Common myeloid progenitor, CD34-positive (primary cell): ENCODE results near the gene MAPK13.
"Not testable (repeated sequence)": the region's sequence is repeated elsewhere in the genome, so short reads cannot be mapped to it uniquely, and the experiment has no call there.

ENCODE experiments used
- CTCF ChIA-PET: fragments of 350-600 bp; sonication (Branson Sonifier 250); formaldehyde crosslinking; loops from one replicate; lab custom pipeline; 2021; ENCODE audit warnings: antibody characterized with exemption; lab: Charles Lee
- POLR2A ChIA-PET: fragments of 350-600 bp; sonication (Branson Sonifier 250); formaldehyde crosslinking; loops from one replicate; lab custom pipeline; 2021; ENCODE audit warnings: antibody characterized with exemption; lab: Charles Lee
- DNase-seq, 3 donors: peaks; one replicate each; pipeline versions ENCODE4 v3.0.0 to v3.0.0-alpha.2; 2013
- H3K27ac ChIP-seq, 2 experiments: 1 replicate in 1 of 2; 2 replicates in 1 of 2; pipeline ENCODE4 v1.7.0; 2013; ENCODE audit warnings: inconsistent platforms in 2 of 2, low read length in 2 of 2, mild to moderate bottlenecking in 2 of 2, low read depth in 1 of 2, moderate library complexity in 1 of 2; ENCODE audit not compliant: severe bottlenecking in 2 of 2, insufficient read depth in 1 of 2, poor library complexity in 1 of 2
- H3K27me3 ChIP-seq, 5 experiments: replicated peaks in 2 of 5; 1 replicate in 3 of 5; 2 replicates in 2 of 5; pipeline versions ENCODE4 v1.6.1 to v1.7.0; 2013; ENCODE audit warnings: low read length in 4 of 5, mild to moderate bottlenecking in 2 of 5, moderate library complexity in 2 of 5, inconsistent platforms in 1 of 5; ENCODE audit not compliant: insufficient read depth in 5 of 5, control insufficient read depth in 4 of 5
- H3K36me3 ChIP-seq, 4 experiments: 1 replicate in 2 of 4; 2 replicates in 2 of 4; pipeline versions ENCODE4 v1.6.1 to v1.7.0; 2013; ENCODE audit warnings: low read length in 3 of 4, control low read depth in 1 of 4, mild to moderate bottlenecking in 1 of 4; ENCODE audit not compliant: control insufficient read depth in 4 of 4, insufficient read depth in 4 of 4
- H3K4me1 ChIP-seq, 4 experiments: 1 replicate in 3 of 4; 2 replicates in 1 of 4; pipeline versions ENCODE4 v1.6.1 to v1.7.1; 2013; ENCODE audit warnings: low read length in 3 of 4, mild to moderate bottlenecking in 3 of 4, control low read depth in 1 of 4, inconsistent platforms in 1 of 4, moderate library complexity in 1 of 4; ENCODE audit not compliant: control insufficient read depth in 4 of 4, insufficient read depth in 4 of 4; ENCODE audit errors: control extremely low read depth in 1 of 4
- H3K4me3 ChIP-seq, 7 experiments: 1 replicate in 4 of 7; 2 replicates in 3 of 7; pipeline versions ENCODE4 v1.5.1 to v1.7.0; 2013; ENCODE audit warnings: mild to moderate bottlenecking in 7 of 7, low read length in 6 of 7, moderate library complexity in 6 of 7, inconsistent platforms in 2 of 7, low read depth in 2 of 7, control low read depth in 1 of 7; ENCODE audit not compliant: insufficient read depth in 4 of 7, control insufficient read depth in 1 of 7; ENCODE audit errors: extremely low read depth in 1 of 7
- H3K9me3 ChIP-seq, 5 experiments: 1 replicate in 4 of 5; 2 replicates in 1 of 5; pipeline versions ENCODE4 v1.6.1 to v1.7.1; 2013; ENCODE audit warnings: low read length in 4 of 5, mild to moderate bottlenecking in 2 of 5, inconsistent platforms in 1 of 5, low read depth in 1 of 5, moderate library complexity in 1 of 5; ENCODE audit not compliant: control insufficient read depth in 4 of 5, insufficient read depth in 2 of 5; ENCODE audit errors: control extremely low read depth in 1 of 5
- WGBS: methylation state at CpG from one replicate; pipeline ENCODE4 v1.1.5; 2013; ENCODE audit not compliant: insufficient coverage; 5-methylcytosine and 5-hydroxymethylcytosine counted together

The MAPK13 gene

GRCh38 chr6:36126121-36126520, 4.2 kb upstream of the MAPK13 start:
- Histone ChIP-seq H3K9me3 (no peaks in the 10 kb centered on the region), H3K4me1 (peaks cover 11 to 32% (median 25%) of the 10 kb centered on the region in 4 experiments), H3K27ac (no peak overlapping the region), H3K4me3 (no peak overlapping the region), H3K36me3 (no peaks in the 10 kb centered on the region), H3K27me3 (peaks cover 0 to 43% (median 7%) of the 10 kb centered on the region in 5 experiments)
- POLR2A ChIA-PET = no interaction called here
- CTCF ChIA-PET = interaction anchor here (0.9 to 2.1 kb wide), 7 partner anchors 22 to 235 kb away, joined by 3 to 8 read pairs (median 3); no protein-coding TSS in a partner anchor
- WGBS = no CpG with 5 or more reads among the region's 2 CpGs
- no peak for DNase-seq

GRCh38 chr6:36126553-36127458, 3.5 kb upstream of the MAPK13 start:
- ChIA-PET CTCF (interaction anchor here (0.9 to 1.5 kb wide), 3 partner anchors 55 to 77 kb away, joined by 3 read pairs; no protein-coding TSS in a partner anchor), POLR2A (no interaction called here)
- Histone ChIP-seq H3K4me1 (peaks cover 9 to 33% (median 27%) of the 10 kb centered on the region in 4 experiments), H3K27ac (no peak overlapping the region), H3K4me3 (no peak overlapping the region), H3K27me3 (peaks cover 0 to 47% (median 7%) of the 10 kb centered on the region in 5 experiments), H3K36me3 (no peaks in the 10 kb centered on the region), H3K9me3 (no peaks in the 10 kb centered on the region)
- DNase-seq = peak in 1 of 3 donors; percentile 48
- WGBS = 96% methylated on average over 5 of the region's 10 CpGs

GRCh38 chr6:36127462-36128016, 2.8 kb upstream of the MAPK13 start:
- ChIA-PET CTCF (interaction anchor here (1.0 kb wide), 1 partner anchor 12 kb away, joined by 3 read pairs; no protein-coding TSS in a partner anchor), POLR2A (no interaction called here)
- H3K4me1 ChIP-seq = peaks cover 11 to 40% (median 34%) of the 10 kb centered on the region in 4 experiments
- H3K27ac ChIP-seq = no peak overlapping the region
- DNase-seq = no peak
- 96% methylated on average over 8 of the region's 8 CpGs for WGBS
- H3K36me3 ChIP-seq = no peaks in the 10 kb centered on the region
- H3K27me3 ChIP-seq = peaks cover 0 to 47% (median 7%) of the 10 kb centered on the region in 5 experiments
- no peaks in the 10 kb centered on the region for H3K9me3 ChIP-seq
- no peak overlapping the region for H3K4me3 ChIP-seq

GRCh38 chr6:36128073-36128472, 2.2 kb upstream of the MAPK13 start:
- H3K27ac ChIP-seq = no peak overlapping the region
- WGBS = 88% methylated on average over 3 of the region's 5 CpGs
- H3K4me3 ChIP-seq = no peak overlapping the region
- ChIA-PET CTCF (interaction anchor here (1.0 kb wide), 1 partner anchor 11 kb away, joined by 3 read pairs; no protein-coding TSS in a partner anchor), POLR2A (no interaction called here)
- peaks cover 10 to 40% (median 35%) of the 10 kb centered on the region in 4 experiments for H3K4me1 ChIP-seq
- H3K9me3 ChIP-seq = no peaks in the 10 kb centered on the region
- no peak for DNase-seq
- H3K36me3 ChIP-seq = no peaks in the 10 kb centered on the region
- peaks cover 0 to 53% (median 8%) of the 10 kb centered on the region in 5 experiments for H3K27me3 ChIP-seq

- Histone ChIP-seq H3K4me3 (no peak overlapping the region), H3K27ac (no peak overlapping the region), H3K27me3 (peaks cover 0 to 55% (median 10%) of the 10 kb centered on the region in 5 experiments), H3K36me3 (no peaks in the 10 kb centered on the region), H3K4me1 (peaks cover 8 to 35% (median 30%) of the 10 kb centered on the region in 4 experiments), H3K9me3 (no peaks in the 10 kb centered on the region)
- WGBS = 84% methylated on average over 2 of the region's 3 CpGs
- ChIA-PET POLR2A (no interaction called here), CTCF (interaction anchor here (1.0 to 1.5 kb wide), 2 partner anchors 7 to 11 kb away, joined by 3 to 5 read pairs; no protein-coding TSS in a partner anchor)
- no peak for DNase-seq
Measured at GRCh38 chr6:36128793-36129192, 1.5 kb upstream of the MAPK13 start.

GRCh38 chr6:36129334-36129733, 979 bp upstream of the MAPK13 start:
- peaks cover 0 to 55% (median 10%) of the 10 kb centered on the region in 5 experiments for H3K27me3 ChIP-seq
- H3K27ac ChIP-seq, DNase-seq, H3K36me3 ChIP-seq, H3K9me3 ChIP-seq, H3K4me3 ChIP-seq, POLR2A ChIA-PET: not testable (repeated sequence)
- WGBS = 91% methylated on average over 10 of the region's 16 CpGs
- CTCF ChIA-PET = interaction anchor here (0.8 to 1.5 kb wide), 2 partner anchors 8 to 10 kb away, joined by 3 to 5 read pairs; no protein-coding TSS in a partner anchor
- H3K4me1 ChIP-seq = peaks cover 8 to 31% (median 28%) of the 10 kb centered on the region in 4 experiments
